OCI-LY7 (cell line): Measurements from ENCODE around the gene ERGIC1. TPM values are rescaled to one million over a fixed set of nuclear protein-coding genes. Genes with fewer than 3 reads are reported as not detected.
"Not testable (repeated sequence)": the region's sequence is repeated elsewhere in the genome, so short reads cannot be mapped to it uniquely, and the experiment has no call there.

ENCODE experiments used
- BruUV-seq: library from RNA; stranded (reverse); fragments of 400-500 nt; replicated peaks from 2 replicates; lab custom pipeline; 2021; lab: Mats Ljungman, UMichigan
- CTCF ChIA-PET: fragments of 300-600 bp; sonication (Branson Sonifier 250); formaldehyde crosslinking; loops from one replicate; lab custom pipeline; 2022; ENCODE audit warnings: antibody characterized with exemption; ENCODE audit not compliant: unreplicated experiment; lab: Charles Lee
- POLR2A ChIA-PET: fragments of 300-600 bp; sonication (Branson Sonifier 250); formaldehyde crosslinking; loops from one replicate; lab custom pipeline; 2022; ENCODE audit warnings: antibody characterized with exemption; lab: Charles Lee
- DNase-seq: peaks from one replicate; pipeline ENCODE4 v3.0.0-alpha.2; 2015; ENCODE audit warnings: low spot score
- H2AFZ ChIP-seq: fragments of 200-600 bp; sonication (generic), shearing (Covaris generic); 2 replicates; pipeline ENCODE4 v1.6.1; 2014; ENCODE audit warnings: mild to moderate bottlenecking, antibody characterized with exemption, low read length, moderate library complexity
- H3K27ac ChIP-seq: fragments of 200-600 bp; sonication (generic); 2 replicates; pipeline ENCODE4 v1.5.1; 2014; ENCODE audit warnings: mixed run types, low read depth, mild to moderate bottlenecking, moderate library complexity, low read length, inconsistent platforms; ENCODE audit not compliant: poor library complexity, severe bottlenecking
- H3K36me3 ChIP-seq: fragments of 200-600 bp; sonication (generic); 2 replicates; pipeline ENCODE4 v1.6.1; 2014; ENCODE audit warnings: mild to moderate bottlenecking, antibody characterized with exemption, low read length, moderate library complexity, mixed read lengths; ENCODE audit not compliant: insufficient read depth
- H3K4me1 ChIP-seq: fragments of 200-600 bp; sonication (generic); 2 replicates; pipeline ENCODE4 v1.5.1; 2014; ENCODE audit warnings: mild to moderate bottlenecking, low read length; ENCODE audit not compliant: insufficient read depth, poor library complexity, severe bottlenecking
- H3K4me2 ChIP-seq: fragments of 200-600 bp; sonication (generic); 2 replicates; pipeline ENCODE4 v1.6.1; 2014; ENCODE audit warnings: mild to moderate bottlenecking, low read length
- H3K4me3 ChIP-seq: fragments of 200-600 bp; sonication (generic); 2 replicates; pipeline ENCODE4 v1.5.1; 2014; ENCODE audit warnings: mild to moderate bottlenecking, low read depth, low read length; ENCODE audit not compliant: poor library complexity, severe bottlenecking
- H3K79me2 ChIP-seq: fragments of 200-600 bp; sonication (generic); 2 replicates; pipeline ENCODE4 v1.6.1; 2016; ENCODE audit warnings: low read depth, mild to moderate bottlenecking, low read length, moderate library complexity, mixed read lengths; ENCODE audit not compliant: insufficient read depth
- H3K9me2 ChIP-seq: fragments of 200-600 bp; sonication (generic); 2 replicates; pipeline ENCODE4 v1.6.1; 2016; ENCODE audit warnings: mild to moderate bottlenecking, low read length, mixed read lengths; ENCODE audit not compliant: insufficient read depth
- H3K9me3 ChIP-seq: fragments of 200-600 bp; sonication (generic); 2 replicates; pipeline ENCODE4 v1.6.1; 2014; ENCODE audit warnings: mild to moderate bottlenecking, mixed run types, low read length, mixed read lengths
- H4K20me1 ChIP-seq: fragments of 200-600 bp; sonication (generic); 2 replicates; pipeline ENCODE4 v1.6.1; 2014; ENCODE audit warnings: mild to moderate bottlenecking, antibody characterized with exemption, low read length, moderate library complexity, mixed read lengths; ENCODE audit not compliant: insufficient read depth
- CTCF ChIP-seq: fragments of 200-600 bp; sonication (generic); conservative IDR thresholded peaks from 2 replicates; pipeline ENCODE4 v1.5.1; 2014; ENCODE audit warnings: mild to moderate bottlenecking, antibody characterized with exemption, low read length, moderate library complexity, mixed read lengths
- EZH2phosphoT487 ChIP-seq: fragments of 200-600 bp; sonication (generic); IDR thresholded peaks from 2 replicates; pipeline ENCODE4 v1.6.1; 2018; ENCODE audit warnings: low read depth, borderline replicate concordance, mild to moderate bottlenecking, mixed run types, antibody characterized with exemption, low read length, moderate library complexity, mixed read lengths
- intact Hi-C: fragments of 100-400 bp; cut with micrococcal nuclease; formaldehyde crosslinking; loops from one replicate; pipeline ENCODE4 v1.10.0; 2022; ENCODE audit not compliant: unreplicated experiment
- total RNA-seq, 2 experiments: library from RNA; depleted of rRNA in 1 of 2; stranded (reverse); fragments of >200 nt in 1 of 2; shearing (Covaris generic) in 1 of 2; gene quantifications; 2 replicates each; pipeline ENCODE4 v1.2.3, GENCODE V29; 2014 to 2022

Gene ERGIC1
- total RNA-seq, 2 experiments from 2014 or later: 125 to 178 TPM

GRCh38 chr5:172861461-172861860, 27.4 kb downstream of the ERGIC1 start:
- CTCF ChIA-PET: no interaction called here

GRCh38 chr5:172862165-172862801, 28.2 kb downstream of the ERGIC1 start:
- H4K20me1 ChIP-seq: peaks cover 10% of the 10 kb centered on the region; the same call in 1 of the 2 replicates
- intact Hi-C loops: no loop called here
- no peak for TF ChIP-seq EZH2phosphoT487

More at GRCh38 chr5:172861461-172861860, 27.4 kb downstream of the ERGIC1 start:
- POLR2A ChIA-PET: no interaction called here
- no peak overlapping the region for H3K4me2 ChIP-seq
- DNase-seq: no peak
- H2AFZ ChIP-seq: no peak overlapping the region
- H3K79me2 ChIP-seq: no peaks in the 10 kb centered on the region; the same call in 1 of the 2 replicates
- peaks cover 22% of the 10 kb centered on the region; the same call in 1 of the 2 replicates for H3K36me3 ChIP-seq
- no peak for TF ChIP-seq EZH2phosphoT487
- no peak for TF ChIP-seq CTCF
- H3K9me3 ChIP-seq: no peaks in the 10 kb centered on the region
- intact Hi-C loops: no loop called here
- no peaks in the 10 kb centered on the region for H3K9me2 ChIP-seq
- BruUV-seq: no TSS peak
- H3K27ac ChIP-seq: no peak overlapping the region
- H4K20me1 ChIP-seq: peaks cover 5% of the 10 kb centered on the region; the same call in 1 of the 2 replicates
- H3K4me1 ChIP-seq: no peaks in the 10 kb centered on the region
- H3K4me3 ChIP-seq: no peak overlapping the region

GRCh38 chr5:172864171-172864570, 30.1 kb downstream of the ERGIC1 start:
- intact Hi-C loops, H3K4me3 ChIP-seq, DNase-seq, H2AFZ ChIP-seq, H3K9me3 ChIP-seq, H3K9me2 ChIP-seq, BruUV-seq, H3K4me2 ChIP-seq, H3K4me1 ChIP-seq, H3K27ac ChIP-seq, H3K79me2 ChIP-seq: not testable (repeated sequence)
- POLR2A ChIA-PET: interaction anchor here (0.6 to 0.7 kb wide), 3 partner anchors 14 to 494 kb away, joined by 3 to 6 read pairs (median 5); no protein-coding TSS in a partner anchor
- H3K36me3 ChIP-seq: peaks cover 30% of the 10 kb centered on the region; the same call in 1 of the 2 replicates
- CTCF ChIA-PET: interaction anchor here (0.6 kb wide), 1 partner anchor 10 kb away, joined by 3 read pairs; no protein-coding TSS in a partner anchor
- peaks cover 15% of the 10 kb centered on the region; the same call in 1 of the 2 replicates for H4K20me1 ChIP-seq

More at GRCh38 chr5:172862165-172862801, 28.2 kb downstream of the ERGIC1 start:
- Histone ChIP-seq H3K79me2 (no peaks in the 10 kb centered on the region; the same call in 1 of the 2 replicates), H3K4me2 (no peak overlapping the region), H3K4me3 (no peak overlapping the region), H3K27ac (no peak overlapping the region), H3K9me3 (no peaks in the 10 kb centered on the region), H3K9me2 (no peaks in the 10 kb centered on the region), H3K4me1 (no peaks in the 10 kb centered on the region), H3K36me3 (peaks cover 22% of the 10 kb centered on the region; the same call in 1 of the 2 replicates), H2AFZ (no peak overlapping the region)
- BruUV-seq: no TSS peak
- POLR2A ChIA-PET: no interaction called here
- CTCF ChIA-PET: no interaction called here
- DNase-seq: no peak
